NOMO-1 treated with DMSO at 0.1 percent for 48 hours (cell line): ENCODE data around the gene USHBP1.

ENCODE experiments used
- DNase-seq: peaks from one replicate; lab custom pipeline; 2025; ENCODE audit not compliant: unreplicated experiment; lab: John Stamatoyannopoulos, UW

USHBP1 gene

GRCh38 chr19:17240826-17241399 is 23.6 kb downstream of the USHBP1 start:
- DNase-seq, result no peak

- DNase-seq, result no peak
Measured at GRCh38 chr19:17240062-17240752, 24.3 kb downstream of the USHBP1 start.

- DNase-seq, result no peak
Measured at GRCh38 chr19:17237747-17238706, 26.5 kb downstream of the USHBP1 start.

GRCh38 chr19:17236811-17237543 is 27.6 kb downstream of the USHBP1 start:
- no peak for DNase-seq

- no peak for DNase-seq
Measured at GRCh38 chr19:17235971-17236777, 28.4 kb downstream of the USHBP1 start.

GRCh38 chr19:17235300-17235970 is 29.1 kb downstream of the USHBP1 start:
- DNase-seq, result peak; percentile 28

- no peak for DNase-seq
Measured at GRCh38 chr19:17234911-17235299, 29.6 kb downstream of the USHBP1 start.

GRCh38 chr19:17232258-17232657 is 32.3 kb downstream of the USHBP1 start:
- DNase-seq, result no peak

- no peak for DNase-seq
Measured at GRCh38 chr19:17229890-17230289, 34.7 kb downstream of the USHBP1 start.

- DNase-seq, result no peak
Measured at GRCh38 chr19:17227798-17228367, 36.7 kb downstream of the USHBP1 start.

- peak; percentile 98 for DNase-seq
Measured at GRCh38 chr19:17226002-17226933, 38.3 kb downstream of the USHBP1 start, which contains the start of gene OCEL1. Gene OCEL1, plus strand, starts transcription at chr19:17226226. Its CDS starts 22 bp downstream, at chr19:17226248.

- no peak for DNase-seq
Measured at GRCh38 chr19:17225053-17225452, 39.5 kb downstream of the USHBP1 start.

- DNase-seq, result peak; percentile 70
Measured at GRCh38 chr19:17220207-17220758, 44.3 kb downstream of the USHBP1 start.

GRCh38 chr19:17219286-17219685 is 45.3 kb downstream of the USHBP1 start:
- DNase-seq, result no peak

- no peak for DNase-seq
Measured at GRCh38 chr19:17216058-17216670, 48.4 kb downstream of the USHBP1 start.

GRCh38 chr19:17215127-17215971 is 49.2 kb downstream of the USHBP1 start, which contains the start of gene USE1:
Gene USE1, plus strand, starts transcription at chr19:17215357. Its CDS starts 49 bp downstream, at chr19:17215406.
- DNase-seq, result peak; percentile 93
